ENCODE results near the gene DDA1.

The DDA1 gene

GRCh38 chr19:17327068-17327653 is 17.8 kb downstream of the DDA1 start:
- Histone ChIP-seq H2AFZ (ENCODE audit: low read depth, low read length) (no peak overlapping the region), H3K27me3 (ENCODE audit: insufficient read depth, low read length, poor library complexity) (no peaks in the 10 kb centered on the region), H3K4me3 (ENCODE audit: low read depth in 1 of 2, low read length in 2 of 2) (no peak overlapping the region), H3K4me2 (ENCODE audit: insufficient read depth, low read length) (no peak overlapping the region), H3K27ac (ENCODE audit: low read length) (no peak overlapping the region), H3K79me2 (ENCODE audit: insufficient read depth, low read length) (no peaks in the 10 kb centered on the region), H4K20me1 (ENCODE audit: insufficient read depth, low read length) (peaks cover 4% of the 10 kb centered on the region; the same call in 1 of the 2 replicates), H3K36me3 (ENCODE audit: insufficient read depth, low read length) (peaks cover 12% of the 10 kb centered on the region), H3K4me1 (ENCODE audit: insufficient read depth, low read length) (no peaks in the 10 kb centered on the region), H3K9ac (ENCODE audit: low read depth, low read length) (no peak overlapping the region), H3K9me3 (ENCODE audit: insufficient read depth, low read length, severe bottlenecking) (no peaks in the 10 kb centered on the region)
- TF ChIP-seq EZH2 (IDR thresholded peaks at IDR 0.05; ENCODE audit: borderline replicate concordance, low read depth, low read length, severe bottlenecking) (no peak), CTCF (IDR thresholded peaks at IDR 0.05; ENCODE audit: borderline replicate concordance, extremely low read depth, low read length, poor library complexity, severe bottlenecking) (no peak)
- DNase-seq (no peak), ATAC-seq (ENCODE audit: insufficient read depth, low read depth) (no peak)

- Histone ChIP-seq H3K9ac (ENCODE audit: low read depth, low read length) (no peak overlapping the region), H3K4me3 (ENCODE audit: low read depth in 1 of 2, low read length in 2 of 2) (no peak overlapping the region), H3K4me2 (ENCODE audit: insufficient read depth, low read length) (no peak overlapping the region), H2AFZ (ENCODE audit: low read depth, low read length) (no peak overlapping the region), H3K27me3 (ENCODE audit: insufficient read depth, low read length, poor library complexity) (no peaks in the 10 kb centered on the region), H4K20me1 (ENCODE audit: insufficient read depth, low read length) (no peaks in the 10 kb centered on the region), H3K27ac (ENCODE audit: low read length) (no peak overlapping the region), H3K79me2 (ENCODE audit: insufficient read depth, low read length) (no peaks in the 10 kb centered on the region), H3K4me1 (ENCODE audit: insufficient read depth, low read length) (peaks cover 4% of the 10 kb centered on the region), H3K9me3 (ENCODE audit: insufficient read depth, low read length, severe bottlenecking) (no peaks in the 10 kb centered on the region), H3K36me3 (ENCODE audit: insufficient read depth, low read length) (peaks cover 8% of the 10 kb centered on the region)
- no peak for ATAC-seq (ENCODE audit: insufficient read depth, low read depth)
- TF ChIP-seq EZH2 (IDR thresholded peaks at IDR 0.05; ENCODE audit: borderline replicate concordance, low read depth, low read length, severe bottlenecking) (no peak), CTCF (IDR thresholded peaks at IDR 0.05; ENCODE audit: borderline replicate concordance, extremely low read depth, low read length, poor library complexity, severe bottlenecking) (no peak)
- no peak for DNase-seq
These were observed 18.5 kb downstream of the DDA1 start for GRCh38 chr19:17327654-17328516.

GRCh38 chr19:17328517-17329365 is 19.4 kb downstream of the DDA1 start:
- no peak for DNase-seq
- no peak for TF ChIP-seq CTCF (IDR thresholded peaks at IDR 0.05; ENCODE audit: borderline replicate concordance, extremely low read depth, low read length, poor library complexity, severe bottlenecking)
- no peak for TF ChIP-seq EZH2 (IDR thresholded peaks at IDR 0.05; ENCODE audit: borderline replicate concordance, low read depth, low read length, severe bottlenecking)
- Histone ChIP-seq H3K27ac (ENCODE audit: low read length) (no peak overlapping the region), H3K4me1 (ENCODE audit: insufficient read depth, low read length) (peaks cover 12% of the 10 kb centered on the region), H3K9ac (ENCODE audit: low read depth, low read length) (no peak overlapping the region), H3K4me2 (ENCODE audit: insufficient read depth, low read length) (no peak overlapping the region), H3K9me3 (ENCODE audit: insufficient read depth, low read length, severe bottlenecking) (no peaks in the 10 kb centered on the region), H2AFZ (ENCODE audit: low read depth, low read length) (no peak overlapping the region), H3K79me2 (ENCODE audit: insufficient read depth, low read length) (no peaks in the 10 kb centered on the region), H3K4me3 (ENCODE audit: low read depth in 1 of 2, low read length in 2 of 2) (no peak overlapping the region), H3K27me3 (ENCODE audit: insufficient read depth, low read length, poor library complexity) (no peaks in the 10 kb centered on the region), H4K20me1 (ENCODE audit: insufficient read depth, low read length) (peaks cover 4% of the 10 kb centered on the region; the same call in 1 of the 2 replicates), H3K36me3 (ENCODE audit: insufficient read depth, low read length) (peaks cover 13% of the 10 kb centered on the region)
- no peak for ATAC-seq (ENCODE audit: insufficient read depth, low read depth)
